Measurements from ENCODE around the gene BID.

- no peak for TF ChIP-seq POLR2A (IDR thresholded peaks at IDR 0.05)
- TF ChIP-seq CTCF (IDR thresholded peaks at IDR 0.05) = no peak
These were observed 41.9 kb downstream of the BID start for GRCh38 chr22:17732251-17732854.
